Activated naive CD4-positive, alpha-beta T cell treated with anti-CD3 and anti-CD28 coated beads for 36 hours (primary cell): ENCODE results near the gene MSX2. TPM values are rescaled to one million over a fixed set of nuclear protein-coding genes. Genes with fewer than 3 reads are reported as not detected.

Experiments used
- CTCF ChIA-PET: fragments of 350-600 bp; sonication (Branson Sonifier 250); formaldehyde crosslinking; loops from one replicate; lab custom pipeline; 2021; ENCODE audit warnings: antibody characterized with exemption; lab: Charles Lee
- DNase-seq: peaks from one replicate; pipeline ENCODE4 v3.0.0-alpha.2; 2020
- H3K27ac Mint-ChIP-seq: one replicate; pipeline ENCODE4 v1.8.0; 2021; ENCODE audit warnings: mild to moderate bottlenecking, mixed read lengths
- H3K27me3 Mint-ChIP-seq: one replicate; pipeline ENCODE4 v1.8.0; 2021; ENCODE audit warnings: low read depth, mixed read lengths
- H3K36me3 Mint-ChIP-seq: one replicate; pipeline ENCODE4 v1.8.0; 2021; ENCODE audit warnings: low read depth, mixed read lengths
- H3K4me1 Mint-ChIP-seq: one replicate; pipeline ENCODE4 v1.8.0; 2021; ENCODE audit warnings: low read depth, mixed read lengths
- H3K4me3 Mint-ChIP-seq: one replicate; pipeline ENCODE4 v1.8.0; 2021; ENCODE audit warnings: mild to moderate bottlenecking, moderate library complexity, mixed read lengths
- H3K9me3 Mint-ChIP-seq: one replicate; pipeline ENCODE4 v1.8.0; 2021; ENCODE audit warnings: mixed read lengths
- intact Hi-C: fragments of 100-400 bp; cut with micrococcal nuclease; formaldehyde crosslinking; loops from one replicate; pipeline ENCODE4 v1.15.1; 2023
- total RNA-seq, 2 experiments: library from RNA; stranded (reverse); gene quantifications; one replicate each; pipeline ENCODE4 v1.2.3, GENCODE V29; 2021

MSX2 gene
- total RNA-seq, 2 experiments from 2014 or later: not detected

DNA sequence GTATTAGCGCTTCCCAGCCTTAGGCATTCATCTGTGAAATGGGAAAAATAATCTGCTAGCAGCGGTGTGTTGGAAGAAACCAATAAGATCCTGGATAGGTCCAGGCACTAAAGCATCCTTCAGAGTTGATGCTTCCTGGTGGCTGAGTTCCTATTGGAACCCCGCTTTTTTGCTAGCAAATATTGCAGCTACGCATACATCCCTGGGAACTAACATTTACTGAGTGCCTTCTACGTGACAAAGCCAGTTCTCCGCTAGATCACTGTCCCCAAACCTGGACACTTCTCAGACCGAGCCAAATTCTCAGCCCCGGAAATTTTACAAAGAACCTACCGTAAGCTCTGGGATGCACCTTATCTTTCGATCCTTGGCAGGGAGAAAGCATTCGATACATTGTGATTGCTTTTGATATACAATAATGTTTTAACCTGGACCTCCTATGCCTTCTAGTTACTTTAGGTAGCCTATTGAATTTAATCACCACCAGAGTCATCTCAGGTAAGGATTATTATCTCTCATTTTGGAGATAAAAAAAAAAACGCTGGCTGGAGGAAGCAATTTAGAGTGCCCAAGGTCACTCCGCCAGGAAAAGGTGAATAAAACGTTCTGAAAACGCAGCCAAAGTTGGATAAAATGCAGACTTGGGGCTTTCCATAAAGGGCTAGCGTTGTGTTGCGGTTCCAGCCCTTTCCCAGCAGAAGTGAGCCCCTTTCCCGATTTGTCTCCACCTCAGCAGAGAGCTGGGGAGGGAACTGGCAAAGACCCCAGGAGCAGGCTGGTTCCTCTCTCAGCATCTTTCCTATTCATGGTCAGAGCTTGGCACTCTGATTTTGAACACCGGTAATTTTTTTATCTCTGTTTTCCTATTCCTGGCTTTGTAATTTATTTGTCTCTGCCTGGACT is 2.6 kb upstream of the MSX2 start:
- Mint-ChIP-seq H3K9me3 (no peaks in the 10 kb centered on the region), H3K27me3 (peaks cover 84% of the 10 kb centered on the region), H3K4me1 (peaks cover 17% of the 10 kb centered on the region), H3K36me3 (no peaks in the 10 kb centered on the region), H3K27ac (no peak overlapping the region), H3K4me3 (no peak overlapping the region)
- intact Hi-C loops: loop anchor here (10.0 kb wide), 1 partner anchor 1487 kb away; the partner anchor contains the start of gene NKX2-5
- CTCF ChIA-PET: no interaction called here
- no peak for DNase-seq

DNA sequence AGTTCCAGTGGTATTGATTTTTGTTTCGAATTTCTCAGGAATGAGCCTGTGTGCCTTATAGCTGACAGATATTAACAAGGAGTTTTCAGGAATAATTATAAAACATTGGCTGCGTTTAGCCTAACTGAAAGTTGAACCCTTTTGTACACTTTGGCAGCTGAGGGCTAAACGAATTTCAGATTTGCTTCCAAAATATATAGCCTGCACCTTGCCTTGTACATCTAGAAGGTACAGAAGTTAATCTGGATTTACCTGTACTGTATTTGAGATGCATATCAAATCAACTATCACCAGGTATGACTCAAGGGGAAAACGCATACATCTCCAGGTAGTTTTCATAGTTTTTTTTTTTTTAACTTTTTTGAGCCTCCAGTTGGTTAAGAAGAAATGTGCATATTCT is 1.9 kb upstream of the MSX2 start:
- H3K9me3 Mint-ChIP-seq: no peaks in the 10 kb centered on the region
- no peak overlapping the region for H3K4me3 Mint-ChIP-seq
- intact Hi-C loops: loop anchor here (10.0 kb wide), 1 partner anchor 1488 kb away; the partner anchor contains the start of gene NKX2-5
- no peaks in the 10 kb centered on the region for H3K36me3 Mint-ChIP-seq
- H3K4me1 Mint-ChIP-seq: peaks cover 17% of the 10 kb centered on the region
- peaks cover 87% of the 10 kb centered on the region for H3K27me3 Mint-ChIP-seq
- no peak overlapping the region for H3K27ac Mint-ChIP-seq
- CTCF ChIA-PET: no interaction called here
- DNase-seq: no peak

DNA sequence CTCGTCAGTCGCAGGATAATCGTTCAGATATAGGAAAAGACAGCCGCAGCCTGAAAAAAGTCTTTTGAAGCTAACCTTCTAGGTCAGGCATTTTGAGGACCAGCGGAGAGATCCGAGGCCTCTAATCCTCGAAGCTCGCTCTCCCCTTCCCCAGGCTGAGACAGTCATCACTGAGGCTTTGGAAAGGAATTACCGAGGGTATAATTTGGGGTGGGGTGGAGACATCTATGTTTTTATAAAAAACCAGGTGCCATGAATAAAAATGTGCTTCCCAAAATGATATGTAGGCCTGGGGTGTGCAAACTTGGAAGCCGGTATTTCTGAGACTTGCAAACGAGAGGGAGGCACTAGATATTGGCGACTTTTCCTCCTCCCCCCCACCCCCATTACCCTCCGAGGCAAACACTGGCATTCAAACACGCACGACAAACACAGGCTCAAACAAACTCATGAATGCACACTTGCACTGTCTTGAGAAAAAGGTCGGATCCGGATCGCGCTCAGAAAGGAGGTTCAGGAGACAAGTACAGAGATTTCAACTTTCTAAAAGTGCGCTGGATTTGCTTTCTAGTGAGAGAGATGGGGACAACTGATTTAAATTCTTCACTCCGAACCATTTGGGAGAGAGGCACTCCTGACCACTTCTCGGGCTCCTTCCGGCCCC is 935 bp upstream of the MSX2 start:
- Mint-ChIP-seq H3K9me3 (no peaks in the 10 kb centered on the region), H3K27ac (no peak overlapping the region), H3K27me3 (peaks cover 90% of the 10 kb centered on the region), H3K36me3 (no peaks in the 10 kb centered on the region), H3K4me3 (peak overlapping the region; percentile 35), H3K4me1 (peaks cover 17% of the 10 kb centered on the region)
- intact Hi-C loops: loop anchor here (10.0 kb wide), 1 partner anchor 1489 kb away; the partner anchor contains the start of gene NKX2-5
- CTCF ChIA-PET: no interaction called here
- DNase-seq: no peak

DNA sequence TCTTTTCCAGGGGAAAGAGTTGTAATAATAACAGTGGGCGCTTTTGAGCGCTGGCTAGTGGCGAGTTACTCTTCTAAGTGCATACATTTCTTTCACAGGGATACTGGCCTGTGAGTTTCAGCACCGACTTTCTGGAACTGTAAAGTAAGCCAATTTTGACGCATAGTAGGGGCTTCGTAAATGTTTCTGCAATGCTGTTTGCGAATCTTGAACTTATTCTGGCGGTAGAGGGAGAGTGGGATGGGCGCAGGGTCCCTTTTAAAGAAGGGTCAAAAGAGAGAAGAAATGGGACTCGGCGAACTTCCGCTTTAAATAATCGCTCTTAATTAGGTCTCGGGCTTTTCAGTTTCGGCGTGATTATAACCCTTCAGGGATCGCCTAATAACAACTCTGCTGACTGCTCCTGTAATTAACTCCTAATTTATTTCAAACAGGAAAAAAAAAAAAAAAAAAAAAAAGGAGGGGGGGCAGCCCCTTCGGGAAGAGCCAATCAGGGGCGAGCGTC is 351 bp upstream of the MSX2 start:
- CTCF ChIA-PET: no interaction called here
- H3K27ac Mint-ChIP-seq: no peak overlapping the region

DNA sequence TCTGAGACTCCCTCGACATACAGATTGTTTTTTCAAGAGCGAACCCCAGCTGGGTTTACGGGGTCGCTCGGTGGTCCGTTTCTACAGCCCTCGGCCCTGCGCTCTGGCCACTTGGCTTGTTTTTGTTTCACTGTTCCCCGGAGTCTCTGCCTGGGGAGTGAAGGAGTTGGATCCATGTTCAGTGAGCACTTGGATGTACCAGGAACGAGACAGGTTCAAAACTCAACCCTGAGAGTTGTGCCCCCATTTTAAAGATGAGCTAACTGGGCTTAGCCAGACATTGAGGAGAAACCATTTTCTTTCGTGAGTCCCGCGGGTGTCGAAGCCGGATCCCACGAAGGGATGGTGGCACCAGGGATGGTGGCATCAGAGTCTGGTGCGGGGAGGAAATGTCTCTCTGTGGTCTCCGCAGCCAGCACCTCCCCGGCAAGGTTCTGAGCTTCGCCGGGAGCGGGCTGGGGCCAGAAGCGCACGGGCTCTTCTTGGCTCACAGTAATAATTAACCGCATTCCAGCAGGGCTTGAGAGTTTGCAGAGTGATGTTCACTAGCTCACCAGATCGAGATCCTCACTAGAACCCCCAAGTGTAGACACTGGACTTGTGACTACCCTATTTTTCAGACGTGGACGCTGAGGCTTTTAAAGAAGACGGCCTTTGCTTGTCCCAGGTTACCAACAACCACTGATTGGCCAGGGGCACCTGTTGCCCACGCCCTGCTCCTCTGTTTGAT is 1.0 kb downstream of the MSX2 start:
- intact Hi-C loops: loop anchor here (10.0 kb wide), 1 partner anchor 1491 kb away; the partner anchor contains the start of gene NKX2-5
- Mint-ChIP-seq H3K4me1 (peaks cover 16% of the 10 kb centered on the region), H3K27ac (no peak overlapping the region), H3K27me3 (peaks cover 80% of the 10 kb centered on the region), H3K36me3 (no peaks in the 10 kb centered on the region), H3K4me3 (no peak overlapping the region), H3K9me3 (no peaks in the 10 kb centered on the region)
- DNase-seq: no peak
- CTCF ChIA-PET: interaction anchor here (0.7 kb wide), 1 partner anchor 209 kb away, joined by 3 read pairs; no protein-coding TSS in a partner anchor

More for the DNA sequence above, 351 bp upstream of the MSX2 start:
- Mint-ChIP-seq H3K9me3 (no peaks in the 10 kb centered on the region), H3K27me3 (peaks cover 89% of the 10 kb centered on the region), H3K36me3 (no peaks in the 10 kb centered on the region), H3K4me1 (peaks cover 17% of the 10 kb centered on the region), H3K4me3 (peak overlapping the region; percentile 35)
- intact Hi-C loops: loop anchor here (10.0 kb wide), 1 partner anchor 1489 kb away; the partner anchor contains the start of gene NKX2-5
- DNase-seq: no peak

DNA sequence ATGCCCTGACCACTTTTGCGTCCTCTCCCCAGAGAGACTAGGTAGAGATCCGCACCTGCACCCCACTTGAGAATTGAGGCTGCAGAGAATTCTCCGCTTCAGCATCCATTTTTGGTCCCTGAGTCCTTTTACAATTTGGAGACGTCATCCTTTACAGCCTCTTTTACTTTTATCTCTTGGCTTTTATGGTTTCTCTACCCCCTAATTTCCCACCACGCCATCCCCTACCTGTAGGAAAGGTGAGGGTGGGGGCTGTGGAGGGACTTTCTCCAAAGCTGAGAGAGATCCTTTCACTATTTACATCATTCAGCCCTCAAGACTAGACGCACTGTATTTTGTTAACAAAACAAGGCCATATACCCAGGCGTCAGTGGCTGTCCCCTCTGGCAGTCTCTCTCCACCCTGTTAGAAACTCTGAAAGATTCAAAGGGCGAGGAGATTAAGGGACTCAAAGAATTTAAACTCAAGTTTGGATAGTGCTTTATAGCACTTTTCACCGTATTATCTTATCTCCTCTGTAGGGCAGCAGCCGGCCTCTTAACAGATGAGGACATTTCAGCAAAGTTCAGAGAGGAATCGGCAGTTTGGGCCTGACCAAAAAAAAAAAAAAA is 1.7 kb downstream of the MSX2 start:
- H3K36me3 Mint-ChIP-seq: no peaks in the 10 kb centered on the region
- CTCF ChIA-PET: no interaction called here
- H3K27me3 Mint-ChIP-seq: peaks cover 80% of the 10 kb centered on the region
- H3K4me1 Mint-ChIP-seq: peaks cover 13% of the 10 kb centered on the region
- no peak overlapping the region for H3K4me3 Mint-ChIP-seq
- H3K9me3 Mint-ChIP-seq: no peaks in the 10 kb centered on the region
- H3K27ac Mint-ChIP-seq: no peak overlapping the region
- intact Hi-C loops: loop anchor here (10.0 kb wide), 1 partner anchor 1491 kb away; the partner anchor contains the start of gene NKX2-5
- DNase-seq: no peak

DNA sequence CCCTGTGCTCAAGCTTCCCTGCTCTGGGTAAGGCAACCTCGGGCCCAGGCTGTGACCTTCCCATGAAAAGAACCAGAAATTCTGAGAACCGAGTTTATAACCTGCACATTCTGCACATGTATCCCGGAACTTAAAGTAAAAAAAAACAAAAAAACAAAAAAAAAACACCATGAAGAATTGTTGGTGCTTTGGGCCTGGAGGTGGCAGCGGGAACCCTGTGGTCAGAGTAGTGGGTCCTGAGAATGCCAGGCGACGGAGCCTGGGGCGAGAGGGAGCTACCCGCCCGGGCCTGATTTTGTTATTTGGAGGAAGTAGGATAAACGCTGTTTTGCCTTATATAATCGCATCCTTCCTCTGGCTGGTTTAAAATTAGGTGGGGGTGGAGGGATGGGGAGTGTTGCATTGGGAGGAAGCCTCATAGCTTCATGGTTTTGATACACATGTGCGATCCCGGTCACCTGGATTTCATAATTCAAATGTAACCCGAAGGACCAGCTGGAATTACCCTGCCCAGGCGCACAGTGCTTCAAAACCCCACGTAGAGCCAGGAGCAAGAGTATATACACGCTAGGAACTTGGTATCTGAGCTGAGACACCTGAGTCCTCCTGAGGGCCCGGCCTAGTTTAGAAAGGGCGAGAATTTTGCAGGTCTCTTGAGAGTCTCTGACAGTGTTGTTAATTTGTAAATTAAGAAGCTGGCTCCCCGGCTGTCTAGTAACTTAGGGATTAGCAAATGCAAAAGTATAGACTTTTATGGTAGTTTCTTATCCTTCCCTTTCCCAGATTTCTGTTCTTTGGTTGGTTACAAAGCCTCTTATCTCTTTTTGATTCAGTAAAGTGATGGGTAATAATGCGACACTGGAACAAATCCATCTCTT is 2.8 kb downstream of the MSX2 start:
- DNase-seq: no peak
- H3K4me3 Mint-ChIP-seq: no peak overlapping the region
- H3K27ac Mint-ChIP-seq: no peak overlapping the region
- intact Hi-C loops: loop anchor here (10.0 kb wide), 1 partner anchor 1492 kb away; the partner anchor contains the start of gene NKX2-5
- CTCF ChIA-PET: interaction anchor here (0.6 kb wide), 1 partner anchor 307 kb away, joined by 3 read pairs; no protein-coding TSS in a partner anchor
- peaks cover 13% of the 10 kb centered on the region for H3K4me1 Mint-ChIP-seq
- no peaks in the 10 kb centered on the region for H3K36me3 Mint-ChIP-seq
- peaks cover 78% of the 10 kb centered on the region for H3K27me3 Mint-ChIP-seq
- no peaks in the 10 kb centered on the region for H3K9me3 Mint-ChIP-seq

DNA sequence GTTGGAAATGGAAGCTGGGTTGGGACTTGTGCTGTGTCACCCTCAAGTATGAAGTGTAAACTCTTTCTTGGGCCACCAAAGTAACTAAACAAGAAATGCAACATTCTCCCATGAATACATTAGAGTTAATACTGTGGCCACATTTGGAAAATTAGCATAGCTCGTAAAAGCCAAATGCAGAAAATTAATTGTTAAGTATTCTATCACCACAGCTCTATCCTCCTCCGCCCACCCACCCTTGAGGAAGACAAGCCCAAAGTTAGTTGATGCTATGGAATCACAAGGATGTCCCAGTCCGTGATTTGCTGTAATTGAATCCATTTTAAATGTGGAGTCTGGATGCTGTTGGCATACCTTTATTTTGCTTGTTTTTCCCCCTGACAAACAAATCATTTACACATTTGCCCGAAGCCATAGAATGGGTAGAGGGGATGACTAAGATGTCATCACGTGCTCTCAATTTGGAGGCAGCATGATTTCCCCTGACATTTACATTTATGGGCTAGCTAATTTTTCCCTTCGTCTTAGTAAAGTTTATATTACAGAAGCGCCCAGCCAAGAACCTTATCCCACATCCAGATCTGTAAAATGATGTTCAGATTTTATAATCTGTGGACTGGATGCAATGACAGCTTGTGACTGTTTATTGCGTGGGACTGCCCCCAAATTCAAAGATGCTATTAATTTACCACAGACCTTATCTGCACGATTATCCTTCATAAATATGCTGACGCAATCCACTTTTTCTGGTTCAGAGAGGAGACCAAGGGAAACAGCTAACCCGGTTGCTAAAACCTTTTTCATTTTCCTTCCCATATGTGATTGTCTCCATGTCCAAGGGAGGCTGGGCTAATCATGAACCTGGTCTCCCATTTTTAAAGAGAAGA is 3.7 kb downstream of the MSX2 start:
- Mint-ChIP-seq H3K9me3 (no peaks in the 10 kb centered on the region), H3K4me1 (peaks cover 13% of the 10 kb centered on the region), H3K36me3 (no peaks in the 10 kb centered on the region), H3K27ac (no peak overlapping the region), H3K27me3 (peaks cover 78% of the 10 kb centered on the region), H3K4me3 (no peak overlapping the region)
- CTCF ChIA-PET: no interaction called here
- DNase-seq: no peak
- intact Hi-C loops: loop anchor here (10.0 kb wide), 1 partner anchor 1493 kb away; the partner anchor contains the start of gene NKX2-5

DNA sequence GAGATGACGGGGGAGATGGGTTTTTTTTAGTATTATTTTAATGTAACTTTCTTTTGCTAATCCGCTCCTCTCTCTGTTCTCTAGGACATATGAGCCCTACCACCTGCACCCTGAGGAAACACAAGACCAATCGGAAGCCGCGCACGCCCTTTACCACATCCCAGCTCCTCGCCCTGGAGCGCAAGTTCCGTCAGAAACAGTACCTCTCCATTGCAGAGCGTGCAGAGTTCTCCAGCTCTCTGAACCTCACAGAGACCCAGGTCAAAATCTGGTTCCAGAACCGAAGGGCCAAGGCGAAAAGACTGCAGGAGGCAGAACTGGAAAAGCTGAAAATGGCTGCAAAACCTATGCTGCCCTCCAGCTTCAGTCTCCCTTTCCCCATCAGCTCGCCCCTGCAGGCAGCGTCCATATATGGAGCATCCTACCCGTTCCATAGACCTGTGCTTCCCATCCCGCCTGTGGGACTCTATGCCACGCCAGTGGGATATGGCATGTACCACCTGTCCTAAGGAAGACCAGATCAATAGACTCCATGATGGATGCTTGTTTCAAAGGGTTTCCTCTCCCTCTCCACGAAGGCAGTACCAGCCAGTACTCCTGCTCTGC is 4.8 kb downstream of the MSX2 start:
- Mint-ChIP-seq H3K4me3 (no peak overlapping the region), H3K4me1 (peaks cover 10% of the 10 kb centered on the region), H3K27me3 (peaks cover 77% of the 10 kb centered on the region), H3K36me3 (no peaks in the 10 kb centered on the region), H3K9me3 (no peaks in the 10 kb centered on the region), H3K27ac (no peak overlapping the region)
- intact Hi-C loops: loop anchor here (10.0 kb wide), 1 partner anchor 1494 kb away; the partner anchor contains the start of gene NKX2-5
- no peak for DNase-seq
- CTCF ChIA-PET: no interaction called here
